A673 (cell line): ENCODE results near the gene GRAMD1A. TPM values are rescaled to one million over a fixed set of nuclear protein-coding genes. Genes with fewer than 3 reads are reported as not detected.

ENCODE experiments used
- BruUV-seq: library from RNA; stranded (reverse); fragments of 400-500 nt; replicated peaks from 2 replicates; lab custom pipeline; 2021; lab: Mats Ljungman, UMichigan
- CTCF ChIA-PET: fragments of 300-600 bp; sonication (Branson Sonifier 250); formaldehyde crosslinking; loops from one replicate; lab custom pipeline; 2022; ENCODE audit warnings: antibody characterized with exemption; lab: Charles Lee
- POLR2A ChIA-PET: fragments of 300-600 bp; sonication (Branson Sonifier 250); formaldehyde crosslinking; loops from one replicate; lab custom pipeline; 2022; ENCODE audit warnings: antibody characterized with exemption; ENCODE audit not compliant: low non-redundant PET; lab: Charles Lee
- DNase-seq: peaks from one replicate; pipeline ENCODE4 v3.0.0-alpha.2; 2015; ENCODE audit warnings: low spot score
- H3K27ac ChIP-seq: fragments of 200-600 bp; sonication (generic); 2 replicates; pipeline ENCODE4 v1.5.1; 2016; ENCODE audit warnings: mixed run types, low read depth, mild to moderate bottlenecking, mixed read lengths, antibody characterized with exemption, low read length; ENCODE audit not compliant: poor library complexity, severe bottlenecking
- H3K27me3 ChIP-seq: fragments of 200-600 bp; sonication (generic); replicated peaks from 2 replicates; pipeline ENCODE4 v1.6.1; 2017; ENCODE audit warnings: mixed run types, low read depth, mild to moderate bottlenecking, mixed read lengths, antibody characterized with exemption, low read length; ENCODE audit not compliant: insufficient read depth, poor library complexity
- H3K36me3 ChIP-seq: fragments of 200-600 bp; sonication (generic); 2 replicates; pipeline ENCODE4 v1.6.1; 2016; ENCODE audit warnings: mixed run types, mild to moderate bottlenecking, mixed read lengths, antibody characterized with exemption, low read length; ENCODE audit not compliant: insufficient read depth, poor library complexity, severe bottlenecking
- H3K4me1 ChIP-seq: fragments of 200-600 bp; sonication (generic); 2 replicates; pipeline ENCODE4 v1.6.1; 2017; ENCODE audit warnings: mixed run types, mild to moderate bottlenecking, mixed read lengths, antibody characterized with exemption, low read length; ENCODE audit not compliant: insufficient read depth, poor library complexity, severe bottlenecking
- H3K4me3 ChIP-seq: fragments of 200-600 bp; sonication (generic); 2 replicates; pipeline ENCODE4 v1.5.1; 2016; ENCODE audit warnings: low read depth, mixed run types, mild to moderate bottlenecking, mixed read lengths, low read length; ENCODE audit not compliant: poor library complexity, severe bottlenecking
- H3K9me3 ChIP-seq: fragments of 200-600 bp; sonication (generic); 2 replicates; pipeline ENCODE4 v1.6.1; 2016; ENCODE audit warnings: mixed run types, low read depth, mild to moderate bottlenecking, mixed read lengths, antibody characterized with exemption, low read length; ENCODE audit not compliant: poor library complexity, severe bottlenecking
- CTCF ChIP-seq: fragments of 300-800, 200-600 bp; sonication (generic); conservative IDR thresholded peaks from 2 replicates; pipeline ENCODE4 v1.5.1; 2017; ENCODE audit warnings: low read depth, mild to moderate bottlenecking, antibody characterized with exemption, low read length, moderate library complexity, mixed read lengths
- EZH2 ChIP-seq: fragments of 200-600 bp; sonication (generic); IDR thresholded peaks from 2 replicates; pipeline ENCODE4 v1.6.1; 2017; ENCODE audit warnings: borderline replicate concordance, low read depth, mild to moderate bottlenecking, mixed read lengths, antibody characterized with exemption, low read length; ENCODE audit not compliant: poor library complexity, severe bottlenecking
- intact Hi-C: fragments of 100-400 bp; cut with micrococcal nuclease; formaldehyde crosslinking; loops from one replicate; pipeline ENCODE4 v1.10.0; 2022; ENCODE audit not compliant: unreplicated experiment
- total RNA-seq: library from RNA; stranded (reverse); gene quantifications from 2 replicates; pipeline ENCODE4 v1.2.3, GENCODE V29; 2021

The GRAMD1A gene
- total RNA-seq, 1 experiment from 2014 or later = 87.3 TPM

DNA sequence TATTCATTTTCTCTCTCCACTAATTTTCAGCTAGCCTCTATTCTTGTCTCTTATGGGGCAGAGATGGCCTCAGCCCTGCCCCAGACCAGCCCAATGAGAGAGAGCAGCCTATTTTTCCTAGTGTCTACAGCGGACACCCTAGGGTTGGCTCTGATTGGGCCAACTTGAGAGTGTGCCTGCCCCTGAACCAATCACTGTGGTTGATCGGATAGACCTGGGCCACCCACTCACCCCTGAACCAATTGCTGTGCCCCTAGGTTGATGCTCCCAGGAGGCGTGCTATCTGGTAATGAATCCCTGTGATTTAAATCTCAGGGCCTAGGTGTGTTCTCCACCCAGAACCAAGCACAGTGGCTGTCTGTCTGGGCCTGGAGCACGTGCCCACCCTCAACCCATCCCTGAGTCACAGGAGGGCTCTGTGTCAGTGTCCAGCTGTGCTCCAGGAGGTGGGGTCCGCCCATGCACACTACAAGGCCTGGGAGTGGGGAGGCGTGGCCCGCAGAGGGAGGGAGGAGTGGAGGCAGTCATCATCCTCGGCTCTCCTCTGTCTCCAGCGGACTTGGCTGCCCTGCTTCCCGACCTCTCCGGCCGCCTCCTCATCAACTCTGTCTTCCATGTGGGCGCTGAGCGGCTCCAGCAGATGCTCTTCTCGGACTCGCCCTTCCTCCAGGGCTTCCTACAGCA lies 15.3 kb downstream of the GRAMD1A start:
- ChIA-PET POLR2A (no interaction called here), CTCF (interaction anchor here (0.8 kb wide), 1 partner anchor 43 kb away, joined by 3 read pairs; no protein-coding TSS in a partner anchor)
- no peaks in the 10 kb centered on the region for H3K27me3 ChIP-seq
- H3K36me3 ChIP-seq = peaks cover 77% of the 10 kb centered on the region
- H3K9me3 ChIP-seq = no peaks in the 10 kb centered on the region
- intact Hi-C loops = loop anchor here (10.0 kb wide), 1 partner anchor 181 kb away; no protein-coding TSS in a partner anchor
- no peak for TF ChIP-seq CTCF
- TF ChIP-seq EZH2 = no peak
- H3K4me1 ChIP-seq = no peaks in the 10 kb centered on the region
- H3K27ac ChIP-seq = no peak overlapping the region
- H3K4me3 ChIP-seq = no peak overlapping the region
- BruUV-seq = no TSS peak
- DNase-seq = no peak

- BruUV-seq = no TSS peak
- Histone ChIP-seq H3K36me3 (peaks cover 77% of the 10 kb centered on the region), H3K4me1 (no peaks in the 10 kb centered on the region), H3K27me3 (no peaks in the 10 kb centered on the region), H3K27ac (no peak overlapping the region), H3K9me3 (no peaks in the 10 kb centered on the region), H3K4me3 (no peak overlapping the region)
- no peak for DNase-seq
- CTCF ChIA-PET = no interaction called here
- POLR2A ChIA-PET = no interaction called here
- TF ChIP-seq CTCF = no peak
- intact Hi-C loops = loop anchor here (10.0 kb wide), 1 partner anchor 181 kb away; no protein-coding TSS in a partner anchor
Observed at GRCh38 chr19:35015954-35016351, 15.8 kb downstream of the GRAMD1A start.

DNA sequence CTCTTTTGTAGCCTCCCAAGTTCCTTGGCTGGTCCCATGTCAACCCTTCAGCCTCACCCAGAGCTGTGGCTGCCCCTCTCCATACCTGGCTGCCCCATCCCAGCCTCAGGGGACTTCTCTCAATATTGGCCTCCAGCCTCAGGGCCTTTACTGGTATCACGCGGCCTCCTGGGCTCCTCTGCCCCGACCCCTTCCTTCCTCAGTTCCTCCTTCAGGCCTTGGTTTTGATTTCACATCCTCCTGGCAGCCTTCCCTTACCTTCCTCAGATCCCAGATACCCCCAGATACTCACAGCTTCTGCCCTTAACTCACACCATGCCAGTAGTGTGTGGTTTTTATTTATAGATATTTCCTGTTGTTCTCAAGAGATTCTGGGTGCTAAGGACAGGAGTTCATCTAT lies 17.4 kb downstream of the GRAMD1A start:
- intact Hi-C loops = loop anchor here (10.0 kb wide), 1 partner anchor 183 kb away; no protein-coding TSS in a partner anchor
- Histone ChIP-seq H3K9me3 (no peaks in the 10 kb centered on the region), H3K4me1 (no peaks in the 10 kb centered on the region), H3K27ac (no peak overlapping the region), H3K27me3 (no peaks in the 10 kb centered on the region), H3K4me3 (no peak overlapping the region), H3K36me3 (peaks cover 74% of the 10 kb centered on the region)
- no TSS peak for BruUV-seq
- TF ChIP-seq EZH2 = no peak
- no peak for TF ChIP-seq CTCF
- no peak for DNase-seq
- POLR2A ChIA-PET = no interaction called here
- CTCF ChIA-PET = no interaction called here
